ENCODE results near the gene WBP2NL. TPM values are rescaled to one million over a fixed set of nuclear protein-coding genes. Genes with fewer than 3 reads are reported as not detected.

Gene WBP2NL
- polyA plus RNA-seq, 4 donors, result 2.4 to 5.2 (median 4.3) TPM

- DNase-seq (ENCODE audit: low read depth in 4 of 4, low spot score in 3 of 4), result no peak
Measured at GRCh38 chr22:42025421-42025820, 26.8 kb downstream of the WBP2NL start.

- no peak for DNase-seq (ENCODE audit: low read depth in 4 of 4, low spot score in 3 of 4)
Measured at GRCh38 chr22:42026705-42027104, 28.1 kb downstream of the WBP2NL start.

GRCh38 chr22:42033263-42034181, 34.9 kb downstream of the WBP2NL start:
- no peak for DNase-seq (ENCODE audit: low read depth in 4 of 4, low spot score in 3 of 4)

GRCh38 chr22:42035256-42035655, 36.7 kb downstream of the WBP2NL start:
- DNase-seq (ENCODE audit: low read depth in 4 of 4, low spot score in 3 of 4), result no peak

DNA sequence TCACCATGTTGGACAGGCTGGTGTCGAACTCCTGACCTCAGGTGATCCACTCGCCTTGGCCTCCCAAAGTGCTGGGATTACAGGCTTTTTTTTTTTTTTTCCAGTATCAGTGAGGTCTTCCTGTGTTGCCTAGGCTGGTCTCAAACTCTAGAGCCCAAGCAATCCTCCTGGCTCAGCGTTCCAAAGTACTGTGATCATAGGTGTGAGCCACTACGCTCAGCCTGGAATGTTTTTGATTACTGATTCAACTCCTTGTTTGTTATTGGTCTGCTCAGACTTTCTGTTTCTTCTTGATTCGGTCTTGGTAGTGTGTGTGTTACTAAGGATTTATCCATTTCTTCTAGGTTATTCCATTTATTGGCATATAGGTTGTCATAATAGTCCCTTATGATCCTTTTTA, 40.7 kb downstream of the WBP2NL start:
- DNase-seq (ENCODE audit: low read depth in 4 of 4, low spot score in 3 of 4), result no peak

DNA sequence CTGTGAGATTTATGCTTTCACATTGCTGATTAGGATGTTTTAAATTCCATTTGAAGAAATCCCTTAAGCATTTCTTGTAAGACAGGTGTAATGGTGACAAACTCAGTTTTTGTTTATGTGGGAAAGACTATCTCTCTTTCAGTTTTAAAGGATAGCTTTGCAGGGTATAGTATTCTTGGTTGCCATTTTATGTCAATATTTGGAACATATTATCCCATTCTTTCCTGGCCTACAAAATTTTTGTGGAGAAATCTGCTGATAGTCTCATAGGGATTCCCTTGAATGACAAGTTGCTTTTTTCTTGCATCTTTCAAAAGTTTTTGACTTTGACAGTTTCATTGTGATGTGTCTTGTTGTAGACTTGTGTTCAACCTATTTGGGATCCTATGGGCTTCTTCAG, 43.2 kb downstream of the WBP2NL start:
- no peak for DNase-seq (ENCODE audit: low read depth in 4 of 4, low spot score in 3 of 4)

DNA sequence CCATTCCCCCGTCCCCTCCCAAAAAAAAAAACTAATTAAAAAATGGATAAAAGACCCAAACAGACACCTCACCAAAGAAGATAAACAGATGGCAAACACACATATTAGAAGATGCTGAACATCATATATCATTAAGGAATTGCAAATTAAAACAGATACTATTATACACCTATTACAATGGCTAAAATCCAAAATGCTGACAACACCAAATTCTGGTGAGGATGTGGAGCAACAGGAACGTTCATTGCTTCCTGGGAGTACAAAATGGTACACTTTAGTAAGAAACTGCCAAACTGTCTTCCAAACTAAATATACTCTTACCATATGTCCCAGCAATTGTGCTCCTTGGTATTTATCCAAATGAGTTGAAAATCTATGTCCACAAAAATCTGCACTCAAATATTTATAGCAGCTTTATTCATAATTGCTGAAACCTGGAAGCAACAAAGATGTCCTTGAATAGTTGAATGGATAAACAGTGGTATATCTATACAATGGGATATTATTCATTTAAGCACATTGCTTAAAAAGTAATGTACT, 52.1 kb downstream of the WBP2NL start:
- DNase-seq (ENCODE audit: low read depth in 4 of 4, low spot score in 3 of 4), result no peak

DNA sequence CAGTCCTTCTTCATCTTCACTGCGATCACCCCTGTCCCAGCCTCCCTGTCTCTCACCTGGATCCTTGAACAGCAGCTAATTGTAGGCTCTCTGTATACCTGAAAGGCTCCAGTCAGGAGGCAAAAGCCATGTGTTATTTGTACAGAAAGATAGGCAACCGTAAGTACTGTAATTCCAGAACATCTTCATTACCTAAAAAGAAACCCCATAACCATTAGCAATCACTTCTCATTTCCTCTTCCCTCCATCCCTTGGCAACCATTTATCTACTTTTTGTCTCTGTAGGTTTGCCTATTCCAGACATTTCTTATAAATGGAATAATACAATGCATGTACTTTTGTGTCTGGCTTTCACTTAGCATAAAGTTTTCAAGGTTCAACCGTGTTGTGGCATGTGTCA, 54.2 kb downstream of the WBP2NL start:
- no peak for DNase-seq (ENCODE audit: low read depth in 4 of 4, low spot score in 3 of 4)

DNA sequence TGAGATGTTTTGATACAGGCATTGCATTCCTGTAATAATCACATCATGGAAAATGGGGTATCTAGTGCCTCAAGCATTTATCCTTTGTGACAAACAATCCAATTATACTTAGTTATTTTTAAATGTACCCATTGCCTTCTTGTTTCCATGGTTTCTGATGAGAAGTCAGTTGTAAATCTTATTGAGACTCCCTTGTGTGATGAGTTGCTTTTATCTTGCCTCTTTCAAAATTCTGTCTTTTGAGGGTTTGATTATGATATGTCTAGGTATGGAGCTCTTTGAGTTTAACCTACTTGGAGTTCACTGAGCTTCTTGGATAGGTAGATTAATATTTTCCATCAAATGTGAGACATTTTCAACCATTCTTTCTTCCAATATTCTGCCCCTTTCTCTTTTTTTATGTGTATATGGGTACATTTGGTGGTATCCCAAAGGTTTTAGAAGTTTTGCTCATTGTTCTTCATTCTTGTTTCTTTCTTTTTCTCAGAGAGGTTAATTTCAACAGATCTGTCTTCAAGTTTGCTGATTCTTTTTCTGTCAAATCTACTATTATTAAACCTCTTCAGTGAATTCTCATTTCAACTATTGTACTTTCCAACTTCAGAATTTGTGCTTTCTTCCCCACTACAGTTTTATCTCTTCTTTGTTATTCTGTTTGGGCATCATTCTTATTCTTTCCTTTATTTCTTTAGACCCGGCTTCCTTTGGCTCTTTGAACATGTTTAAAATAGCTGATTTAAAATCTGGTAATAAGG, 58.3 kb downstream of the WBP2NL start:
- no peak for DNase-seq (ENCODE audit: low read depth in 4 of 4, low spot score in 3 of 4)

DNA sequence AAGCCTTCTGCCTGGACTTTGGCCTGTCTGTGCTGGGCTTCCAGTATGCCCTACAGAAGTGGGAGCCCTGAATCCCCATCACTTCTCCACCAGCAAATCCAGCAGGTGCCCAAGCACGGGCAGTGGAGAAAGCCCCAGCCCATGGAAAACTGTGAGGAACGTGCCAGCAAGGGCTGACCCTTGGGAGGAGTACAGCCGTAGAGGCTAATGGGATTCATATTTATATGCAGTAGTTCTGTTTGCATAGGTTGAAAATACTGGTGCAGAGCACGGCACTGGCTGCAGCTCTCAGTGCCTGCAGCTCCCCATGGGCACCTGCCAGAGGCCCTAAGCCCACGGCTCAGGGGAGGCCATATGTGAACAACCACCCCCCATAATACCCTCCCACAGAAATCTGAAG, 61.9 kb downstream of the WBP2NL start:
- no peak for DNase-seq (ENCODE audit: low read depth in 4 of 4, low spot score in 3 of 4)

DNA sequence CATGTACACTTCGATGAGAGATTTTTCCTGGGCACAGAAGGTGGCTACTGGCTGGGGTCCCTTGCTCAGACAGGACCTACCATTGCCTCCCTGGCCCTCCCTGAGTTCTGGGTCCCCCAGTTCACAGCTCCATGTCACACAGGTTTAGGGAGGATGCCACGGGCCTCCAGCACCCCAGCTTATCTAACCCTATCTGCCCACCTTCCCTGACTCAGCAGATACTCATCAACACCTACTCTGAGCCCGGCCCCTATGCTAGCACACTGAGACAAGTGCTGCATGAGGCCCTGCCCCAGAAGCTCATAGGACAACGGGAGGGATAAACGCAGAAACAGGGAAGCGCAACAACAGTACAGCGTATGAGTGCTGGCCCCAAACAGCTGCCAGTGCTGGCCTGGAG, 62.5 kb downstream of the WBP2NL start:
- DNase-seq (ENCODE audit: low read depth in 4 of 4, low spot score in 3 of 4), result no peak

DNA sequence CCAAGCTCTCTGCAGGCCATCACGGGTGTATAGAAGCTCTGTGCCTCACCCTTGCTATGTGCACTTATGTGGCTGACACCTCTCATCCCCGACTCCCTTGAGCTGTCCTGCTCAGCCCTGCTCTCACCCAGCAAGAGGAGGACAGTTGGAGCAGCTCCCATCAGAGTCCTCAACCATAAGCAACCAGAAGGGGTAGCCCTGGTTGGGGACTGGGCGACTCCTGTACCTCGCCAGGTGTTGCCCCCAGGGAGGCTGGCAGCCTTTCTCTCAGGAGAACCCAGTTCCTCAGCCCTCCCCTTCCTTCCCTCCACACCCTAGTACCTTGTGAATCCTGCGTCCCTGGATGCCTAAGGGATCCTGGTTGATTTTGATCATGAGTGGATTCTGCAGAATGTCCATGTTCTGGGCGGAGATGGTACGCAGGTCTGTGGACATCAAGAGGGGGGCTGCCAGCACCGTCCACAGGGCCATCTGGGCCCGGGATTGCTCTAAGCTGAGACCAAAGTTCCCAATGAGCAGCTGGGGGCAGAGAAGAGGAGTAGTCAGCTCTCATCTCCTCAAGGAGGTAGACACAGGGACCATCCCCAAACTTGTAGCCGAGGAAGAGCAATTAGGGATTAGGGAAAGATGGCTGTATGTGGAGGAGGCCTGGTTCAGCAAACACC, 64.0 kb downstream of the WBP2NL start:
- DNase-seq (ENCODE audit: low read depth in 4 of 4, low spot score in 3 of 4), result no peak

- no peak for DNase-seq (ENCODE audit: low read depth in 4 of 4, low spot score in 3 of 4)
Measured at GRCh38 chr22:42064629-42065028, 66.0 kb downstream of the WBP2NL start.

DNA sequence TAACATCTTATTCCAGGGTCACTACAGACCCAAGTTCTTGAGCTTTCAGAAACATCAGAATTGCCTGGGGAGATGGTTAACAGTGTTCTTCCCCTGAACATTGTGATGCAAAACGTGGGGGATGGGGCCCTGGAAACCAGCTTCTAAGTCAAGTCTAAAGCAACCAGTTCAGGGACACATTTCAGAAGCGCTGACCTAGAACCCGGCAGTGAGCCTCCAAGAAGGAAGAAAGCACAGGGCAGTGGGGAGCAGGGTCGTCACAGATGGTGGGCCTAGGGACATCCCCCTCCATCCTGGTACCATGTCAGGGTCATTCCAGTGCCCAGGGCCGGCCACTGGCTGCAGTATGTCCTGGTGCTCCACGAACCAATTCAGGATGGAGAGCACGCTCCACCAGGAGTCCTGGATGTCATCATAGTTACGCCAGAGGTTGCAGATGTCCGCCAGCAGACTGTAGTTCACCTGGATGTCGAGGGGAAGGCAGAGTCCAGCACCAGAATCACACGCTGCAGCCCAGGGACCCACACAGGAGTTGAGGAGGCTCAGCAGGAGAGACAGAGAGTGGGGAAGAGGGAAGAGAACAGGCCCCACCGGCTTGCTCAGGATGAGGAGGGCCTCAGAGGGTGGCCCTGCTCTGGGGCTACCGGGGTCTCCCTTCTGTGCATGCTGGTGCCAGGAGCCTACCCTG, 67.0 kb downstream of the WBP2NL start:
- DNase-seq (ENCODE audit: low read depth in 4 of 4, low spot score in 3 of 4), result no peak

- DNase-seq (ENCODE audit: low read depth in 4 of 4, low spot score in 3 of 4), result no peak
Measured at GRCh38 chr22:42066126-42066761, 67.7 kb downstream of the WBP2NL start.

GRCh38 chr22:42066937-42067336, 68.3 kb downstream of the WBP2NL start:
- no peak for DNase-seq (ENCODE audit: low read depth in 4 of 4, low spot score in 3 of 4)

GRCh38 chr22:42067671-42068251, 69.2 kb downstream of the WBP2NL start:
- no peak for DNase-seq (ENCODE audit: low read depth in 4 of 4, low spot score in 3 of 4)

DNA sequence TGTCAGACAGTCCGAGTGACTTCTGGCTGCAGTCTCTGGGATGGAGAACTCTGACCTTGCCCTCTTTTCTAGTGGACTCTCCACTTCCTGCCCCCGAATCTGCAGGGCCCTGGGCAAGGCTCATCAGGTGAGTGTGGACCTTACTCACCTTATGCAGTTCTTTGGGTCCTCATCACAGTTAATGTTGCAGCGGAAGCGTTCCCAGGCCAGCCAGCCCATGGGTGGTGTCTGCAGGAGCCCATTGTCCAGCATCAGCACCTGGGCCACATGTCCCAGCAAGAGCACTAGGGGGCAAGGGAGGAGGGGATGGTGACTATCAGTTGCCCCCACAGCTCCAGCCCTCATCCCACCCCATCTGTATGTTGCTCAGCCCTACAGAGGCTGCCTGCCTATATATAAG, 69.7 kb downstream of the WBP2NL start:
- no peak for DNase-seq (ENCODE audit: low read depth in 4 of 4, low spot score in 3 of 4)

GRCh38 chr22:42069801-42070516, 71.4 kb downstream of the WBP2NL start:
- DNase-seq (ENCODE audit: low read depth in 4 of 4, low spot score in 3 of 4), result no peak

Data from left renal pelvis (tissue), 4 donors.